ENCODE results near the gene TM4SF4.

TM4SF4 gene

DNA sequence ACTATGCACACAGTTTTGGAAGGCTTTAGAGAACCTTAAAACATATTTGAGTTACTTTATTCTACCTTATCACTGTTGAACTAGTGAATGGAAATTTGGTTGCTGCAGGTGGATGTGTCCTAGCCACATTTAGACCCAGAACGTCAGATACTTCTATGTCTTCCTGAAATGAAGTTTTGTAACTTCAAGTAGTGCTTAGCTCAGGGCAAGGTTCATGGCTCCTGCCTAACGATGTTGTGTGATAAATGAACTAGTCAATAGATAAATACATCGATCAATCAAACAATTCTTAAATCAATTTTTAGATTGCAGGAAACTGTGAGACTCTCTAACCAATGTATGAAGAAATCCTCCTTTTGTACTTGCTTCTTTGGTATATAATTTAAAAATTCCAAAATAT is 37.2 kb upstream of the TM4SF4 start:
- no peaks in the 10 kb centered on the region for H3K9me3 ChIP-seq (ENCODE audit: control insufficient read depth, insufficient read depth, low read depth, low read length)
- no peak overlapping the region for H3K4me3 ChIP-seq (ENCODE audit: low read depth, low read length)
- H3K36me3 ChIP-seq (ENCODE audit: control insufficient read depth in 2 of 2, insufficient read depth in 1 of 2, low read length in 2 of 2) = no peaks in the 10 kb centered on the region
- TF ChIP-seq, protein P1, sequence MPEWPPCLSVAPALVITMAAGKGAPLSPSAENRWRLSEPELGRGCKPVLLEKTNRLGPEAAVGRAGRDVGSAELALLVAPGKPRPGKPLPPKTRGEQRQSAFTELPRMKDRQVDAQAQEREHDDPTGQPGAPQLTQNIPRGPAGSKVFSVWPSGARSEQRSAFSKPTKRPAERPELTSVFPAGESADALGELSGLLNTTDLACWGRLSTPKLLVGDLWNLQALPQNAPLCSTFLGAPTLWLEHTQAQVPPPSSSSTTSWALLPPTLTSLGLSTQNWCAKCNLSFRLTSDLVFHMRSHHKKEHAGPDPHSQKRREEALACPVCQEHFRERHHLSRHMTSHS (tag by site-specific recombination; IDR thresholded peaks at IDR 0.05) = no peak
- TF ChIP-seq ZNF843 (tag by site-specific recombination; IDR thresholded peaks at IDR 0.05) (no peak), HOXA7 (CRISPR knock-in tag; IDR thresholded peaks at IDR 0.05; ENCODE audit: borderline replicate concordance) (no peak)
- no peaks in the 10 kb centered on the region for H3K4me1 ChIP-seq (ENCODE audit: control insufficient read depth, insufficient read depth, low read length)
- POLR2A ChIA-PET = no interaction called here
- CTCF ChIA-PET = no interaction called here
- no peak overlapping the region for H3K27ac ChIP-seq (ENCODE audit: extremely low read depth, low read depth, low read length)

GRCh38 chr3:149437710-149438109 is 36.8 kb upstream of the TM4SF4 start:
- H3K36me3 ChIP-seq (ENCODE audit: control insufficient read depth in 2 of 2, insufficient read depth in 1 of 2, low read length in 2 of 2) = no peaks in the 10 kb centered on the region
- POLR2A ChIA-PET = no interaction called here
- H3K4me3 ChIP-seq (ENCODE audit: low read depth, low read length) = no peak overlapping the region
- TF ChIP-seq ZBTB49 (tag by site-specific recombination; IDR thresholded peaks at IDR 0.05; ENCODE audit: low read depth) (no peak), ZSCAN16 (tag by site-specific recombination; IDR thresholded peaks at IDR 0.05) (no peak)
- CTCF ChIA-PET = no interaction called here
- no peaks in the 10 kb centered on the region for H3K9me3 ChIP-seq (ENCODE audit: control insufficient read depth, insufficient read depth, low read depth, low read length)
- H3K27ac ChIP-seq (ENCODE audit: extremely low read depth, low read depth, low read length) = no peak overlapping the region
- H3K4me1 ChIP-seq (ENCODE audit: control insufficient read depth, insufficient read depth, low read length) = no peaks in the 10 kb centered on the region

DNA sequence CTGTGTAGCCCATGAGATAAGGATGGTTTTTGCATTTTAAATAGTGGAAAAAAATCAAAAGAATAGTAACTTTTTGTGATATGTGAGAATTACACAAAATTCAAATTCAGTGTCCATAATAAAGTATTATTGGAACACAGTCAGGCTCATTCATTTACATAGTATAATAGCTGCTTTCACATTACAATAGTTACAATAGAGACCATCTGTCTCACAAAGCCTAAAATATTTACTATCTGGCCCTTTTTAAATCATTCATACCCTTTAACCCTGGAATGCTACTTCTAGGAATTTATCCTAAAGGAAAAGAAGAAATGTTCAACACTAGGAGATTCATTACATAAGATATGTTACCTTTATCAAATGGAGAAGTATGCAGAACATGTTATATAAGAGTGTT is 35.5 kb upstream of the TM4SF4 start:
- Histone ChIP-seq H3K9me3 (ENCODE audit: control insufficient read depth, insufficient read depth, low read depth, low read length) (no peaks in the 10 kb centered on the region), H3K36me3 (ENCODE audit: control insufficient read depth in 2 of 2, insufficient read depth in 1 of 2, low read length in 2 of 2) (no peaks in the 10 kb centered on the region), H3K4me1 (ENCODE audit: control insufficient read depth, insufficient read depth, low read length) (no peaks in the 10 kb centered on the region), H3K27ac (ENCODE audit: extremely low read depth, low read depth, low read length) (no peak overlapping the region), H3K4me3 (ENCODE audit: low read depth, low read length) (no peak overlapping the region)
- POLR2A ChIA-PET = no interaction called here
- TF ChIP-seq KLF8 (tag by site-specific recombination; IDR thresholded peaks at IDR 0.05) (no peak), ZNF157 (tag by site-specific recombination; IDR thresholded peaks at IDR 0.05) (no peak), PRDM6 (tag by site-specific recombination; IDR thresholded peaks at IDR 0.05) (no peak), ZNF354C (tag by site-specific recombination; IDR thresholded peaks at IDR 0.05; ENCODE audit: borderline replicate concordance, low read depth) (no peak), ZBTB20 (tag by site-specific recombination; IDR thresholded peaks at IDR 0.05) (no peak), RBAK (tag by site-specific recombination; IDR thresholded peaks at IDR 0.05) (no peak)
- CTCF ChIA-PET = no interaction called here

- Histone ChIP-seq H3K27ac (ENCODE audit: extremely low read depth, low read depth, low read length) (no peak overlapping the region), H3K36me3 (ENCODE audit: control insufficient read depth in 2 of 2, insufficient read depth in 1 of 2, low read length in 2 of 2) (no peaks in the 10 kb centered on the region), H3K4me1 (ENCODE audit: control insufficient read depth, insufficient read depth, low read length) (no peaks in the 10 kb centered on the region), H3K9me3 (ENCODE audit: control insufficient read depth, insufficient read depth, low read depth, low read length) (no peaks in the 10 kb centered on the region), H3K4me3 (ENCODE audit: low read depth, low read length) (no peak overlapping the region)
- ChIA-PET CTCF (no interaction called here), POLR2A (no interaction called here)
- TF ChIP-seq CTCF (tag by site-specific recombination; IDR thresholded peaks at IDR 0.05) (no peak), ZIC2 (tag by site-specific recombination; IDR thresholded peaks at IDR 0.05) (no peak), ZNF707 (tag by site-specific recombination; IDR thresholded peaks at IDR 0.05) (no peak), ZNF785 (tag by site-specific recombination; IDR thresholded peaks at IDR 0.05) (no peak), ZBTB1 (tag by site-specific recombination; IDR thresholded peaks at IDR 0.05) (no peak), ZFP41 (tag by site-specific recombination; IDR thresholded peaks at IDR 0.05; ENCODE audit: borderline replicate concordance) (no peak), SP7 (tag by site-specific recombination; IDR thresholded peaks at IDR 0.05) (no peak)
These were observed 32.9 kb upstream of the TM4SF4 start for GRCh38 chr3:149441642-149442041.
